B cell (primary cell): ENCODE results near the gene PNPO. TPM values are rescaled to one million over a fixed set of nuclear protein-coding genes. Genes with fewer than 3 reads are reported as not detected.

ENCODE experiments used
- ATAC-seq: fragments of 200-7000 bp; cut with Tn5 transposase; one replicate; pipeline ENCODE4 v1.10.0; 2021; ENCODE audit warnings: low read depth, mild to moderate bottlenecking, moderate number of reproducible peaks, moderate library complexity
- CTCF ChIA-PET: fragments of 350-600 bp; sonication (Branson Sonifier 250); formaldehyde crosslinking; loops from one replicate; lab custom pipeline; 2021; ENCODE audit warnings: antibody characterized with exemption, inconsistent platforms; lab: Charles Lee
- POLR2A ChIA-PET: fragments of 350-600 bp; sonication (Branson Sonifier 250); formaldehyde crosslinking; loops from one replicate; lab custom pipeline; 2021; ENCODE audit warnings: antibody characterized with exemption; lab: Charles Lee
- DNase-seq: peaks from one replicate; pipeline ENCODE4 v3.0.0; 2013
- H2AFZ ChIP-seq: 2 replicates; pipeline ENCODE4 v1.6.1; 2012; ENCODE audit warnings: mild to moderate bottlenecking, low read depth, low read length; ENCODE audit not compliant: insufficient read depth, poor library complexity, severe bottlenecking
- H3K27ac ChIP-seq, 2 donors: 1 replicate in 1 of 2; 2 replicates in 1 of 2; pipeline ENCODE4 v1.5.1; 2012 to 2013; ENCODE audit warnings: low read length in 2 of 2, mild to moderate bottlenecking in 2 of 2, moderate library complexity in 1 of 2
- H3K27me3 ChIP-seq, 4 experiments: fragments of 200-600 bp in 1 of 4; sonication (generic) in 1 of 4; replicated peaks in 1 of 4; 1 replicate in 2 of 4; 2 replicates in 2 of 4; pipeline versions ENCODE4 v1.6.1 to v1.7.0; 2013 to 2016; ENCODE audit warnings: low read length in 3 of 4, mild to moderate bottlenecking in 2 of 4, mixed read lengths in 1 of 4, moderate library complexity in 1 of 4; ENCODE audit not compliant: insufficient read depth in 4 of 4, control insufficient read depth in 3 of 4; ENCODE audit errors: control extremely low read depth in 1 of 4
- H3K36me3 ChIP-seq, 2 experiments: replicated peaks in 1 of 2; 1 replicate in 1 of 2; 2 replicates in 1 of 2; pipeline versions ENCODE4 v1.6.1 to v1.7.1; 2013; ENCODE audit warnings: low read length in 1 of 2; ENCODE audit not compliant: insufficient read depth in 2 of 2, control insufficient read depth in 1 of 2; ENCODE audit errors: control extremely low read depth in 1 of 2, extremely low read depth in 1 of 2
- H3K4me1 ChIP-seq, 2 donors: fragments of 200-600 bp in 1 of 2; sonication (generic) in 1 of 2; 1 replicate in 1 of 2; 2 replicates in 1 of 2; pipeline versions ENCODE4 v1.5.1 to v1.6.1; 2013 to 2017; ENCODE audit warnings: low read length in 2 of 2; ENCODE audit not compliant: control insufficient read depth in 2 of 2, insufficient read depth in 2 of 2
- H3K4me2 ChIP-seq: replicated peaks from 2 replicates; pipeline ENCODE3; 2012; ENCODE audit warnings: mild to moderate bottlenecking, low read depth, low read length; ENCODE audit not compliant: poor library complexity, severe bottlenecking
- H3K4me3 ChIP-seq, 5 experiments: fragments of 200-600 bp in 1 of 5; sonication (generic) in 1 of 5; 1 replicate in 3 of 5; 2 replicates in 2 of 5; pipeline versions ENCODE4 v1.5.1 to v1.7.0; 2011 to 2016; ENCODE audit warnings: low read length in 4 of 5, mild to moderate bottlenecking in 4 of 5, low read depth in 2 of 5, control low read depth in 1 of 5, moderate library complexity in 1 of 5; ENCODE audit not compliant: insufficient read depth in 1 of 5; ENCODE audit errors: control extremely low read depth in 1 of 5, extremely low read depth in 1 of 5
- H3K79me2 ChIP-seq: fragments of 200-600 bp; sonication (generic); one replicate; pipeline ENCODE4 v1.6.0; 2016; ENCODE audit warnings: low read length; ENCODE audit not compliant: control insufficient read depth, insufficient read depth
- H3K9ac ChIP-seq: fragments of 200-600 bp; sonication (generic); 2 replicates; pipeline ENCODE4 v1.6.1; 2017; ENCODE audit warnings: mild to moderate bottlenecking, low read length, moderate library complexity
- H3K9me3 ChIP-seq, 3 donors: one replicate each; pipeline versions ENCODE4 v1.6.1 to v1.7.1; 2013; ENCODE audit warnings: low read length in 2 of 3; ENCODE audit not compliant: control insufficient read depth in 2 of 3, insufficient read depth in 1 of 3; ENCODE audit errors: control extremely low read depth in 1 of 3
- H4K20me1 ChIP-seq: 2 replicates; pipeline ENCODE4 v1.6.0; 2012; ENCODE audit warnings: mild to moderate bottlenecking, low read length; ENCODE audit not compliant: insufficient read depth, control insufficient read depth, poor library complexity, severe bottlenecking
- H3K27ac Mint-ChIP-seq: one replicate; pipeline ENCODE4 v1.8.0; 2021; ENCODE audit warnings: mixed read lengths
- H3K27me3 Mint-ChIP-seq: one replicate; pipeline ENCODE4 v1.8.0; 2021; ENCODE audit warnings: mixed read lengths
- H3K4me1 Mint-ChIP-seq: one replicate; pipeline ENCODE4 v1.8.0; 2021; ENCODE audit warnings: mixed read lengths
- H3K4me3 Mint-ChIP-seq: one replicate; pipeline ENCODE4 v1.8.0; 2021; ENCODE audit warnings: mixed read lengths
- H3K9me3 Mint-ChIP-seq: one replicate; pipeline ENCODE4 v1.8.0; 2022; ENCODE audit warnings: mixed read lengths; ENCODE audit not compliant: insufficient read depth
- CTCF ChIP-seq: fragments of 200-600 bp; IDR thresholded peaks from one replicate; pipeline ENCODE4 v1.8.0; 2022; ENCODE audit warnings: antibody characterized with exemption, mild to moderate bottlenecking
- EZH2 ChIP-seq: IDR thresholded peaks from 2 replicates; pipeline ENCODE4 v1.6.1; 2012; ENCODE audit warnings: borderline replicate concordance, low read depth, mild to moderate bottlenecking, moderate library complexity, low read length; ENCODE audit not compliant: insufficient read depth, poor library complexity, severe bottlenecking
- WGBS: methylation state at CpG from one replicate; pipeline ENCODE4 v1.1.5; 2013; ENCODE audit warnings: missing lambda C conversion rate; ENCODE audit not compliant: insufficient coverage; 5-methylcytosine and 5-hydroxymethylcytosine counted together
- intact Hi-C: fragments of 100-400 bp; cut with micrococcal nuclease; formaldehyde crosslinking; loops from one replicate; pipeline ENCODE4 v1.10.0; 2022
- polyA plus RNA-seq: library from polyadenylated mRNA; depleted of rRNA; stranded (reverse); fragments of >200 nt; gene quantifications from 2 replicates; pipeline ENCODE4 v1.2.3, GENCODE V29; 2012
- total RNA-seq, 2 donors: library from RNA; stranded (reverse); fragments of 120-200 nt in 1 of 2; gene quantifications; 1 replicate in 1 of 2; 2 replicates in 1 of 2; pipeline versions ENCODE4 v1.2.3 to v1.2.4, GENCODE V29; 2013 to 2022

The PNPO gene
- total and polyA plus RNA-seq, 2 donors (not counting 1 experiment from before 2014, with no cell fraction given) = 8.0 to 14.7 TPM

GRCh38 chr17:47981462-47981861, 40.1 kb downstream of the PNPO start:
- no peak for DNase-seq
- POLR2A ChIA-PET = interaction anchor here (0.7 kb wide), 1 partner anchor 25 kb away, joined by 3 read pairs; no protein-coding TSS in a partner anchor

More at GRCh38 chr17:47981462-47981861, 40.1 kb downstream of the PNPO start:
- no peak overlapping the region for H3K27ac Mint-ChIP-seq
- ATAC-seq = no peak
- H3K9me3 Mint-ChIP-seq = no peaks in the 10 kb centered on the region
- no peak overlapping the region for H3K9ac ChIP-seq
- H3K4me3 ChIP-seq = no peak overlapping the region
- H3K4me3 Mint-ChIP-seq = no peak overlapping the region
- intact Hi-C loops = no loop called here
- H3K4me2 ChIP-seq = no peak overlapping the region
- no peaks in the 10 kb centered on the region for H3K4me1 Mint-ChIP-seq
- H3K36me3 ChIP-seq = peaks cover 2 to 62% of the 10 kb centered on the region in 2 experiments
- CTCF ChIA-PET = interaction anchor here (1.2 to 1.4 kb wide), 3 partner anchors 32 to 99 kb away, joined by 3 to 4 read pairs (median 3); no protein-coding TSS in a partner anchor
- no peaks in the 10 kb centered on the region for H3K27me3 Mint-ChIP-seq
- no peak overlapping the region for H2AFZ ChIP-seq
- H3K4me1 ChIP-seq = no peaks in the 10 kb centered on the region
- WGBS = 33% methylated on average over 8 of the region's 9 CpGs
- TF ChIP-seq EZH2 (no peak), CTCF (no peak)
- H4K20me1 ChIP-seq = no peaks in the 10 kb centered on the region
- no peak overlapping the region for H3K27ac ChIP-seq
- H3K9me3 ChIP-seq = no peaks in the 10 kb centered on the region
- no peaks in the 10 kb centered on the region for H3K79me2 ChIP-seq
- H3K27me3 ChIP-seq = no peaks in the 10 kb centered on the region
